GM19023 (cell line): ENCODE results near the gene CRYGA.
"Not testable (repeated sequence)": the region's sequence is repeated elsewhere in the genome, so short reads cannot be mapped to it uniquely, and the experiment has no call there.

ENCODE experiments used
- ATAC-seq: cut with Tn5 transposase; IDR thresholded peaks from one replicate; pipeline ENCODE4 v1.9.1; 2021; ENCODE audit warnings: mild to moderate bottlenecking, moderate library complexity; ENCODE audit not compliant: unreplicated experiment

CRYGA gene

GRCh38 chr2:208128136-208128535 is 35.3 kb downstream of the CRYGA start:
- ATAC-seq: no peak

GRCh38 chr2:208127090-208127489 is 36.3 kb downstream of the CRYGA start:
- no peak for ATAC-seq

- no peak for ATAC-seq
Observed at GRCh38 chr2:208125251-208125650, 38.1 kb downstream of the CRYGA start.

- ATAC-seq: not testable (repeated sequence)
Observed at GRCh38 chr2:208124013-208124715, 39.2 kb downstream of the CRYGA start, which contains the start of gene CRYGD. Gene CRYGD, minus strand, starts transcription at chr2:208124524. Its CDS starts 51 bp downstream, at chr2:208124473.

GRCh38 chr2:208122248-208122647 is 41.1 kb downstream of the CRYGA start:
- ATAC-seq: no peak

GRCh38 chr2:208118918-208119317 is 44.5 kb downstream of the CRYGA start:
- no peak for ATAC-seq

- not testable (repeated sequence) for ATAC-seq
Observed at GRCh38 chr2:208117390-208117789, 46.0 kb downstream of the CRYGA start.

- no peak for ATAC-seq
Observed at GRCh38 chr2:208112969-208113368, 50.4 kb downstream of the CRYGA start.

- ATAC-seq: not testable (repeated sequence)
Observed at GRCh38 chr2:208112273-208112745, 51.1 kb downstream of the CRYGA start.
